ENCODE data around the gene CDH8. TPM values are rescaled to one million over a fixed set of nuclear protein-coding genes. Genes with fewer than 3 reads are reported as not detected.
"Not testable (repeated sequence)": the region's sequence is repeated elsewhere in the genome, so short reads cannot be mapped to it uniquely, and the experiment has no call there.

Gene CDH8
- total RNA-seq, 1 donor from 2014 or later: 0.98 TPM

DNA sequence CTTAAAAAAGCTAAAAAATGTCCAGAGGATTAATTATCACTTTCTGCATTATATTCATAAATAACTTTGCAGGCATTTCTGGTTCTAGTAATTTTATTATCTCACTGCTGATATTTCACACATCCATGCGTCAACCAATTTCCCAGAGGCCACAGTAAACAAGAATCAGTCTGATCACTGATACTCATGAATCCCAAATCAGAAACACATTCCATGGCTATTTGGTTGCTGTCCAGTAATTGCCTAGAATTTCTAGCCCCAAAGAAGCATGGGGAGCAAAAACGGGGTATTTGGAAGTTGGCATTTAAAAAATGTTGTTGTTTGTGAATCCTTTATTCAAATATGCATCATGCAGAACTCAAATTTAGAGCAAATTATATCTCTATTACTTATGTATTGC, 244.8 kb downstream of the CDH8 start:
- Histone ChIP-seq H3K27me3 (no peaks in the 10 kb centered on the region), H3K4me1 (no peaks in the 10 kb centered on the region), H3K9me3 (no peaks in the 10 kb centered on the region), H3K27ac (no peak overlapping the region), H3K36me3 (no peaks in the 10 kb centered on the region), H3K4me3 (no peak overlapping the region)
- TF ChIP-seq, protein P1, sequence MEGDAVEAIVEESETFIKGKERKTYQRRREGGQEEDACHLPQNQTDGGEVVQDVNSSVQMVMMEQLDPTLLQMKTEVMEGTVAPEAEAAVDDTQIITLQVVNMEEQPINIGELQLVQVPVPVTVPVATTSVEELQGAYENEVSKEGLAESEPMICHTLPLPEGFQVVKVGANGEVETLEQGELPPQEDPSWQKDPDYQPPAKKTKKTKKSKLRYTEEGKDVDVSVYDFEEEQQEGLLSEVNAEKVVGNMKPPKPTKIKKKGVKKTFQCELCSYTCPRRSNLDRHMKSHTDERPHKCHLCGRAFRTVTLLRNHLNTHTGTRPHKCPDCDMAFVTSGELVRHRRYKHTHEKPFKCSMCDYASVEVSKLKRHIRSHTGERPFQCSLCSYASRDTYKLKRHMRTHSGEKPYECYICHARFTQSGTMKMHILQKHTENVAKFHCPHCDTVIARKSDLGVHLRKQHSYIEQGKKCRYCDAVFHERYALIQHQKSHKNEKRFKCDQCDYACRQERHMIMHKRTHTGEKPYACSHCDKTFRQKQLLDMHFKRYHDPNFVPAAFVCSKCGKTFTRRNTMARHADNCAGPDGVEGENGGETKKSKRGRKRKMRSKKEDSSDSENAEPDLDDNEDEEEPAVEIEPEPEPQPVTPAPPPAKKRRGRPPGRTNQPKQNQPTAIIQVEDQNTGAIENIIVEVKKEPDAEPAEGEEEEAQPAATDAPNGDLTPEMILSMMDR (IDR thresholded peaks at IDR 0.05): no peak
- TF ChIP-seq POLR2A (IDR thresholded peaks at IDR 0.05): no peak
- intact Hi-C loops (cut with DNase I): no loop called here
- DNase-seq (ENCODE audit: extremely low spot score in 2 of 2): no peak

- intact Hi-C loops (cut with DNase I); H3K36me3 ChIP-seq; H3K9me3 ChIP-seq; H3K27ac ChIP-seq; H3K27me3 ChIP-seq; H3K4me1 ChIP-seq; H3K4me3 ChIP-seq; DNase-seq (ENCODE audit: extremely low spot score in 2 of 2): not testable (repeated sequence)
Observed at GRCh38 chr16:61781855-61782254, 254.4 kb downstream of the CDH8 start.

GRCh38 chr16:61780161-61780560, 256.1 kb downstream of the CDH8 start:
- Histone ChIP-seq H3K4me3 (no peak overlapping the region), H3K9me3 (no peaks in the 10 kb centered on the region), H3K27ac (no peak overlapping the region), H3K36me3 (no peaks in the 10 kb centered on the region), H3K27me3 (no peaks in the 10 kb centered on the region), H3K4me1 (no peaks in the 10 kb centered on the region)
- TF ChIP-seq POLR2AphosphoS5 (IDR thresholded peaks at IDR 0.05; ENCODE audit: insufficient read depth in 1 of 2, low read depth in 1 of 2) (no peak), POLR2A (IDR thresholded peaks at IDR 0.05) (no peak)
- TF ChIP-seq, protein P1 (IDR thresholded peaks at IDR 0.05): no peak
- intact Hi-C loops (cut with DNase I): no loop called here
- DNase-seq (ENCODE audit: extremely low spot score in 2 of 2): no peak

DNA sequence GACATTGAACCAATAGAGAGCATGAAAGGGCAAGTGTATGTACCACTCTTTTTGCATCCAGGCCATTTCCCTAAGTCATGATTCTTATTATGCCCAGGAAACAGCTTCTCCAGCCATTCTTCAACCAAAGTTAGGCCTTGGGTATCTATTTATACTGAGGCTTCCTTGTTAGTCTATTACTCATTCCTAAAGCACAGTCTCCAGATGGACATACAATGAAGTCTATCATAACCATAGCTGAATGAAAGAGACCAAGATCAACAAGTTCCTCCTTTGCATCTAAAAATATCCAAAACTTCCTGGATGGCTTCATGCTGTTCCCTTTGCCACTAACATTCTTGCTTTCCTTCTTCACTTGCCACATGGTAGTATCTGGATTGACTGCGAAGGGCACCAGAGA, 265.9 kb downstream of the CDH8 start:
- H3K36me3 ChIP-seq: no peaks in the 10 kb centered on the region
- DNase-seq (ENCODE audit: extremely low spot score in 2 of 2): no peak

DNA sequence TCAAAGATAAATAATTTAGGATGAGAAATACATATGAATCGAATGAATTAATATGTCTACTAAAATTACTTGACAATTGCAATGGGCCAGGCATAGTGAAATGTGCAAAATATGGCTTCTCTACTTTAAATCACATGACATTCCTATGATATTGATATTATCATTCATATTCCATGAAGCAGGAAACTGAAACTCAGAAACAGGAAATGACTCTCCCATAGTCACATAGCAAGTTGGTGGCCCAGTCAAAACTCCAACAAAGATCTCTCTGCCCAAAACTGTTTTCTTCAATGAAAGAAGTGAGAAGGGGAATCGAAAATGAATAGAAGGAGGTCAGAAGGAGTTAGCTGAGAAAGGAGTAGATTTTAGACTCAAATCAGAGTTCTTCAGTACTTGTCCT, 272.2 kb downstream of the CDH8 start:
- no peak overlapping the region for H3K4me3 ChIP-seq
- intact Hi-C loops (cut with DNase I): no loop called here
- DNase-seq (ENCODE audit: extremely low spot score in 2 of 2): no peak
- H3K36me3 ChIP-seq: no peaks in the 10 kb centered on the region
- no peak overlapping the region for H3K27ac ChIP-seq
- no peaks in the 10 kb centered on the region for H3K4me1 ChIP-seq
- H3K27me3 ChIP-seq: no peaks in the 10 kb centered on the region
- H3K9me3 ChIP-seq: no peaks in the 10 kb centered on the region
- TF ChIP-seq POLR2AphosphoS5 (IDR thresholded peaks at IDR 0.05; ENCODE audit: insufficient read depth in 1 of 2, low read depth in 1 of 2): no peak
- TF ChIP-seq POLR2A (IDR thresholded peaks at IDR 0.05): no peak
- TF ChIP-seq, protein P1 (IDR thresholded peaks at IDR 0.05): no peak

More for the DNA sequence above, 265.9 kb downstream of the CDH8 start:
- Histone ChIP-seq H3K4me3 (no peak overlapping the region), H3K4me1 (no peaks in the 10 kb centered on the region), H3K9me3 (no peaks in the 10 kb centered on the region), H3K27me3 (no peaks in the 10 kb centered on the region), H3K27ac (no peak overlapping the region)
- TF ChIP-seq POLR2AphosphoS5 (IDR thresholded peaks at IDR 0.05; ENCODE audit: insufficient read depth in 1 of 2, low read depth in 1 of 2) (no peak), POLR2A (IDR thresholded peaks at IDR 0.05) (no peak)
- TF ChIP-seq, protein P1 (IDR thresholded peaks at IDR 0.05): no peak
- intact Hi-C loops (cut with DNase I): no loop called here

DNA sequence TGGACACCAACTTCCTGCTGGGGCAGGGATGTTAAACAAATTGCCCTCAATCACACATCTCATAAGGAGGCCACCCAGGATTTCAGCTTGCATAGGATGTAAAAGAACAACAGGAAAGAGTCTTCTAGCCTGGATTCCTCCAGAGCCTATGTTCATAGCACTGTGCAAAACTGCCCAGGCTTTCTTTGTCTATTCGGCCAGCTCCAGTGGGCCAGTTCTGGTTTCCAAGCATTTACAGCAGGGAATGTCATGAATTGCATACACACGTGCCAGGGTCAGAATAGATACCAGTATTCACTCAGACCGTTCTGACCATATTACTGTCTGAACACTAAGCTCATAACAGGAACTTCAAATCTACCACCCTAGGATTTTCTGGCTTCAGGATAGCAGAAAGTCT, 273.2 kb downstream of the CDH8 start:
- Histone ChIP-seq H3K9me3 (no peaks in the 10 kb centered on the region), H3K36me3 (no peaks in the 10 kb centered on the region), H3K27me3 (no peaks in the 10 kb centered on the region), H3K27ac (no peak overlapping the region), H3K4me3 (no peak overlapping the region), H3K4me1 (no peaks in the 10 kb centered on the region)
- intact Hi-C loops (cut with DNase I): no loop called here
- no peak for TF ChIP-seq POLR2A (IDR thresholded peaks at IDR 0.05)
- TF ChIP-seq, protein P1 (IDR thresholded peaks at IDR 0.05): no peak
- TF ChIP-seq POLR2AphosphoS5 (IDR thresholded peaks at IDR 0.05; ENCODE audit: insufficient read depth in 1 of 2, low read depth in 1 of 2): no peak
- DNase-seq (ENCODE audit: extremely low spot score in 2 of 2): no peak

Data from vagina (tissue), 2 donors.